Activated naive CD4-positive, alpha-beta T cell treated with anti-CD3 and anti-CD28 coated beads for 36 hours (primary cell): Measurements from ENCODE around the gene DDR2. TPM values are rescaled to one million over a fixed set of nuclear protein-coding genes. Genes with fewer than 3 reads are reported as not detected.
"Not testable (repeated sequence)": the region's sequence is repeated elsewhere in the genome, so short reads cannot be mapped to it uniquely, and the experiment has no call there.

Source experiments
- CTCF ChIA-PET: fragments of 350-600 bp; sonication (Branson Sonifier 250); formaldehyde crosslinking; loops from one replicate; lab custom pipeline; 2021; ENCODE audit warnings: antibody characterized with exemption; lab: Charles Lee
- DNase-seq: peaks from one replicate; pipeline ENCODE4 v3.0.0-alpha.2; 2020
- H3K27ac Mint-ChIP-seq: one replicate; pipeline ENCODE4 v1.8.0; 2021; ENCODE audit warnings: mild to moderate bottlenecking, mixed read lengths
- H3K27me3 Mint-ChIP-seq: one replicate; pipeline ENCODE4 v1.8.0; 2021; ENCODE audit warnings: low read depth, mixed read lengths
- H3K36me3 Mint-ChIP-seq: one replicate; pipeline ENCODE4 v1.8.0; 2021; ENCODE audit warnings: low read depth, mixed read lengths
- H3K4me1 Mint-ChIP-seq: one replicate; pipeline ENCODE4 v1.8.0; 2021; ENCODE audit warnings: low read depth, mixed read lengths
- H3K4me3 Mint-ChIP-seq: one replicate; pipeline ENCODE4 v1.8.0; 2021; ENCODE audit warnings: mild to moderate bottlenecking, moderate library complexity, mixed read lengths
- H3K9me3 Mint-ChIP-seq: one replicate; pipeline ENCODE4 v1.8.0; 2021; ENCODE audit warnings: mixed read lengths
- intact Hi-C: fragments of 100-400 bp; cut with micrococcal nuclease; formaldehyde crosslinking; loops from one replicate; pipeline ENCODE4 v1.15.1; 2023
- total RNA-seq, 2 experiments: library from RNA; stranded (reverse); gene quantifications; one replicate each; pipeline ENCODE4 v1.2.3, GENCODE V29; 2021

DDR2 gene
- total RNA-seq, 2 experiments from 2014 or later: 0.26 to 0.40 TPM

GRCh38 chr1:162818666-162819065 is 186.4 kb downstream of the DDR2 start:
- DNase-seq, H3K27ac Mint-ChIP-seq, H3K36me3 Mint-ChIP-seq, intact Hi-C loops, CTCF ChIA-PET, H3K9me3 Mint-ChIP-seq, H3K4me3 Mint-ChIP-seq: not testable (repeated sequence)
- Mint-ChIP-seq H3K27me3 (peaks cover 22% of the 10 kb centered on the region), H3K4me1 (peaks cover 15% of the 10 kb centered on the region)

GRCh38 chr1:162822391-162823200 is 190.3 kb downstream of the DDR2 start:
- H3K36me3 Mint-ChIP-seq: no peaks in the 10 kb centered on the region
- CTCF ChIA-PET: no interaction called here

GRCh38 chr1:162823231-162823630 is 191.0 kb downstream of the DDR2 start:
- Mint-ChIP-seq H3K27me3 (peaks cover 39% of the 10 kb centered on the region), H3K4me3 (no peak overlapping the region), H3K9me3 (no peaks in the 10 kb centered on the region), H3K4me1 (peaks cover 15% of the 10 kb centered on the region), H3K27ac (no peak overlapping the region), H3K36me3 (no peaks in the 10 kb centered on the region)
- CTCF ChIA-PET: no interaction called here
- DNase-seq: peak; percentile 15
- intact Hi-C loops: loop anchor here (1.0 kb wide), 1 partner anchor 12 kb away; no protein-coding TSS in a partner anchor

More at GRCh38 chr1:162822391-162823200, 190.3 kb downstream of the DDR2 start:
- Mint-ChIP-seq H3K27ac (no peak overlapping the region), H3K4me1 (peaks cover 15% of the 10 kb centered on the region), H3K9me3 (no peaks in the 10 kb centered on the region), H3K27me3 (peaks cover 38% of the 10 kb centered on the region), H3K4me3 (peak overlapping the region; percentile 54)
- intact Hi-C loops: loop anchor here (1.0 kb wide), 1 partner anchor 13 kb away; no protein-coding TSS in a partner anchor
- no peak for DNase-seq

GRCh38 chr1:162823771-162824525 is 191.7 kb downstream of the DDR2 start:
- Mint-ChIP-seq H3K9me3 (no peaks in the 10 kb centered on the region), H3K27ac (no peak overlapping the region), H3K36me3 (no peaks in the 10 kb centered on the region), H3K27me3 (peaks cover 42% of the 10 kb centered on the region), H3K4me3 (no peak overlapping the region), H3K4me1 (peaks cover 15% of the 10 kb centered on the region)
- intact Hi-C loops: loop anchor here (1.0 kb wide), 1 partner anchor 11 kb away; no protein-coding TSS in a partner anchor
- no peak for DNase-seq
- CTCF ChIA-PET: no interaction called here

GRCh38 chr1:162829268-162829667 is 197.0 kb downstream of the DDR2 start:
- Mint-ChIP-seq H3K27ac (no peak overlapping the region), H3K4me3 (no peak overlapping the region), H3K27me3 (peaks cover 23% of the 10 kb centered on the region), H3K9me3 (no peaks in the 10 kb centered on the region), H3K4me1 (no peaks in the 10 kb centered on the region), H3K36me3 (no peaks in the 10 kb centered on the region)
- intact Hi-C loops: no loop called here
- DNase-seq: no peak
- CTCF ChIA-PET: no interaction called here

GRCh38 chr1:162832470-162832869 is 200.2 kb downstream of the DDR2 start:
- CTCF ChIA-PET: no interaction called here
- no peak for DNase-seq
- intact Hi-C loops: no loop called here
- no peak overlapping the region for H3K27ac Mint-ChIP-seq
- H3K9me3 Mint-ChIP-seq: no peaks in the 10 kb centered on the region
- H3K4me1 Mint-ChIP-seq: peaks cover 7% of the 10 kb centered on the region
- H3K36me3 Mint-ChIP-seq: no peaks in the 10 kb centered on the region
- no peak overlapping the region for H3K4me3 Mint-ChIP-seq
- peaks cover 10% of the 10 kb centered on the region for H3K27me3 Mint-ChIP-seq

- CTCF ChIA-PET: interaction anchor here (3.5 kb wide), 1 partner anchor 13 kb away, joined by 11 read pairs; no protein-coding TSS in a partner anchor
- Mint-ChIP-seq H3K9me3 (peaks cover 15% of the 10 kb centered on the region), H3K27ac (no peak overlapping the region), H3K4me1 (peaks cover 7% of the 10 kb centered on the region), H3K27me3 (peaks cover 12% of the 10 kb centered on the region), H3K4me3 (no peak overlapping the region), H3K36me3 (peaks cover 4% of the 10 kb centered on the region)
- no peak for DNase-seq
- intact Hi-C loops: loop anchor here (1.0 kb wide), 1 partner anchor 12 kb away; no protein-coding TSS in a partner anchor
These were observed 203.1 kb downstream of the DDR2 start for GRCh38 chr1:162835157-162835899.

Other genes with a start within 250 kb of the DDR2 start
- gene SH2D1B, start 220.3 kb upstream of the DDR2 start, total RNA-seq: not detected
- 10 to 100 TPM; 43.4 to 43.7 TPM for gene UHMK1, start 134.6 kb upstream of the DDR2 start, total RNA-seq
- gene UAP1, start 70.7 kb upstream of the DDR2 start, total RNA-seq: 10 to 100 TPM; 22.6 TPM
- 10 to 100 TPM; 32.7 to 38.7 TPM for gene HSD17B7, start 158.2 kb downstream of the DDR2 start, total RNA-seq
- not detected for gene CCDC190, start 228.7 kb downstream of the DDR2 start, total RNA-seq